Stomach (tissue), 4 donors: ENCODE results near the gene CHCHD6.

Experiments
- CTCF ChIP-seq, 7 experiments: fragments of 450-650 bp in 4 of 7; fragments of 200-600 bp in 3 of 7; sonication (generic) in 3 of 7; IDR thresholded peaks; one replicate each; pipeline ENCODE4 v1.5.1; 2016 to 2019; ENCODE audit warnings: antibody characterized with exemption in 7 of 7, control low read depth in 2 of 7, mild to moderate bottlenecking in 1 of 7
- POLR2A ChIP-seq, 4 donors: fragments of 450-650 bp; IDR thresholded peaks; one replicate each; pipeline ENCODE4 v1.6.1; 2016; ENCODE audit warnings: antibody characterized with exemption in 4 of 4, control low read depth in 2 of 4, mild to moderate bottlenecking in 1 of 4, moderate library complexity in 1 of 4

GRCh38 chr3:126934991-126935390 lies 231.0 kb downstream of the CHCHD6 start:
- no peak for TF ChIP-seq CTCF (IDR thresholded peaks at IDR 0.05)
- TF ChIP-seq POLR2A (IDR thresholded peaks at IDR 0.05): no peak
